Non-pigmented ciliary epithelial cell (primary cell): ENCODE data around the gene CDH4.
"Not testable (repeated sequence)": the region's sequence is repeated elsewhere in the genome, so short reads cannot be mapped to it uniquely, and the experiment has no call there.

Source experiments
- DNase-seq: peaks from one replicate; pipeline ENCODE4 v3.0.0-alpha.2; 2010; ENCODE audit warnings: low read depth

CDH4 gene

DNA sequence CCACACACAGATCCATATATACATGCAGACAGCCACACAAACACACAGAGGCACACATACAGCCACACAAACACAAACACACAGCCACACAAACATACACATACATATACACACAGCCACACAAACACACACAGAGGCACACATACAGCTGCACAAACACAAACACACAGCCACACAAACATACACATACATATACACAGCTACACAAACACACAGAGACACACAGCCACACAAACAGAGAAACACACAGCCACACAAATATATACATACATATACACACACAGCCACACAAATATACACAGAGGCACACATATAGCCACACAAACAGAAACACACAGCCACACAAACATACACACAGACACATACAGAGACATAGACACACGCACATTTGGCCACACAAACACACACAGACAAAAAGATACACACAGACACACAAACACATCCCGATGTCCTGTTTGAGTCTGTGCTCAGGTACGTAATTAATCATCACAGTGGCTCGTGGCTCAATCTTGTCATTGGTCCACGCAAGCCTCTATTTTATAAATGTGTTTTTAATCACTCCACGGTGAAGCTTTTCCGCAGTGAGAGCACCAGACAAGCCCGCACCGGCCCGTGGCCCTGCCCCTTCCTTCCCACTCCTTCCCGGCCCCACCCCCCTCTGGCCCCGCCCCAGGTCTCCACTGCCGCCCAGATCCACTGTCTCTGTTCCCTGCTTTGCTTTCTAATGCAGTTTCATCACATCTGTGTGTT is 135.3 kb downstream of the CDH4 start:
- DNase-seq, result no peak

DNA sequence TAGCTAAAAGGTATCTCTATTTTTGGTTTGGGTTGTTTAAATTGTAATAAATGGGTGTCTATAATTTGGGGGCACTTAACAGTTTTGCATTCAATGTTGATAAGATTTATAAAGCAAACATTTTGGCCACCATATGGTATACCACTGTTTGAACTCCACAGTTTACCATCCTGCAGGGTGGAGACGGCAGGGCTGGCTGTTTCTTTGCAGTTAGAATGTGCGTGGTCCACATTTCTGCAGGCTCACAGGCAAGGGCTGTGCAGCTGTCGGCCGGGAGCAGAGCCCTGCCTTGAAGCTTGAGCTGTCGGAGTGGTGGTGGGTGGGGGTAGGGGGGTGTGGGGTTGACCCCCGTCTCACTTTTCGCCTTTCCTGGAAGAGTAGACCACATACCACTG is 135.9 kb downstream of the CDH4 start:
- no peak for DNase-seq

DNA sequence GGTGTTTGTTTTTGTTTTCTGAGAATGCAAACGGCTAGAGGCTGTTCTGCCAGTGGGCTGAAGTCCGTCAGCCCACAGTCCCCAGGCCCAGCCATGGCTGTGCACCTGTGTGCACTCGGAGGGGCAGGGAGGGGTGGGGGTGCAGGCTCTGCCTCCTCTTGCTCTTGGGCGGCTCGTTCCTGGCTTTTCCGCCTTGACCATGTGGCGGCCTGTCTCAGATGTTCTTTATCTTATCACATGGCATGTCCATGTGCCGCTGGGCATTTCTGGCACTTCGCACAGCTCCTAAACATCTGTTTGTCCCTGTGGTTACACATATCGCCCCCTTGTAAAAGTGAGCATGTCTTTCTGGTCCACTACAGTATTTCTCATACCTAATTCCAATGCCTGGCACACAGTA is 137.0 kb downstream of the CDH4 start:
- DNase-seq, result no peak

DNA sequence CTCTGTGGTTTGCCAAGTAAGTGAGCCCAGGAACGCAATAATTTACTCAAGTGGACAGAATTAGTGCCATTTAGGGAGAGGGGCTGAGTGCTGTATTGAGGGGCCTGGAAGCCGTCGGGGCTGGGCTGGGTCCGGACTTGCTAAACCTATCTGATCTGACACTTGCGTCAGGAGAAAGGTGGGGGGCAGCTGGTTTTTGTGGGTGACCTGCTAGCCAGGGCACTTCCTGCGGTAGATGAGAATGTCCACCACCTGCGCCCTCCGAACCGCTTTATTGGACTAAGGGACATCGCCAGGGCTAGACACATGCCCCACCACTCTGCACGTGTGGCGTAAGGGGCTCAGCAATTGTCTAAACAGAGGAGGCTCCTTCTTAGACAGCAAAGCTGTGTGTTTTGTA is 139.1 kb downstream of the CDH4 start:
- no peak for DNase-seq

DNA sequence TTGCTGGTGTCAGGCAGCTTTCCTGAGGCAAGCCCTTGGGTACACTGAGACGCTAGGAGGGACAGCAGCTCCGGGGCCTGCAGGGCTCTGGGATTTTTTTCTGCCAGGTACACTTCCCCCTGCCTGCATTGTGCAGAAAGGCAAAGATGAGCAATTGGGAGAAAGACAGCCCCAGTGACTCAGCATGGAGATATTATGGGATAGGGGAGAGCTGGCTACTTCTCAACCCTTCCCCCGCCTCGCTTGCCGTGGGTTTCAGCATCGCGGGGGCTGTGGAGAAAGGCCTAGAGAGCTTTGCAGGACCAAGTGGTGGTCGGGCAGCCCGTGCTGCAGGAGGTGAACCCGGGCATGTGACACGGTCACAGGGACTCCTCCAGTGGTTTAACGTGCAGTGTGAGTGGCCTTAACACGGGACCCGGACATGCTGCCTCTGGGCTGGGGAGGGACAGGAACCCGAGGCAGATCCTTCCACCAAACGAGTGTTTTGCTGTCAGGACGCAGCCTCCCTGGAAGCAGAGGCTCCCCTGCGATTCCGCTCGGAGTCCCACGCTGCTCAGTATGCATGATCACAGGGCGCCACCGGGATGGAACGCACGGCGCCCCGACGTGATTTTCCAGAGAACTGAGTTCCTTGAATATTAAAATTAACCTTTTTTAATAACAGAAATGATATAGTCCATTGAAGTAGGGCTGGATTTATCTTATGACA is 139.9 kb downstream of the CDH4 start:
- no peak for DNase-seq

DNA sequence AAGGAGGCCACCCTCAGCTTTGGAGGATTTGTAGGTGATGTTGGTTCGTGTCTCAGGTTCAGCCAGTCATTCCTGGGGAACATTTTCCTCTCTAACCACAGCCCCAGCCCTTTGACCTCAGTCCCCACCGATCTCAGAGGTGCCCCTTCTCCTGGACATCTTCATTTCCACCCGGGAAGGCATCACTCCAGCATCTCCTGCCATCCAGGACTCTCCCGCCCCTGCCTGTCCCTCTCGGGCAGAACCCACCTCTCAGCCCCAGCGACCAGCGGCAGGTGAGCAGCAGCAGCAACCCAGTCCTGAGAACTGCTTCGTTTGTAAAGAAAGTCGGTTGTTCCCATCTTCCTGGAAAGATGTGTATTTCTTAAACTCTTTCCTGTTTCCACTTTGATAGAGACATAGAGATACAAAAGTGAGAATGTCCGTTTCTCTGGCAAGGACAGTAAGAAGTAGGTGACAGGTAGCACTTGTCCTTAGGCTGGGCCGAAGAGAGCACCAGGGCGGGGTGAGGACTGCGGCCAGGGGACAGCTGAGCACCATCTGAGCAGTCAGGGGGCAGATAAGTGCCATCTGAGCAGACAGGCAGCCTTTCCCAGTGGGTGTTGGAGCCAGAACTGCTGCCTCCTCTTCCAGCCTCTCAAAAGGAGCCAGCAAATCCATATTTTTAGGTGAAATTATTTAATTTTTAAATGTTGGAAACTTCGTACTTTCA is 142.2 kb downstream of the CDH4 start:
- no peak for DNase-seq

DNA sequence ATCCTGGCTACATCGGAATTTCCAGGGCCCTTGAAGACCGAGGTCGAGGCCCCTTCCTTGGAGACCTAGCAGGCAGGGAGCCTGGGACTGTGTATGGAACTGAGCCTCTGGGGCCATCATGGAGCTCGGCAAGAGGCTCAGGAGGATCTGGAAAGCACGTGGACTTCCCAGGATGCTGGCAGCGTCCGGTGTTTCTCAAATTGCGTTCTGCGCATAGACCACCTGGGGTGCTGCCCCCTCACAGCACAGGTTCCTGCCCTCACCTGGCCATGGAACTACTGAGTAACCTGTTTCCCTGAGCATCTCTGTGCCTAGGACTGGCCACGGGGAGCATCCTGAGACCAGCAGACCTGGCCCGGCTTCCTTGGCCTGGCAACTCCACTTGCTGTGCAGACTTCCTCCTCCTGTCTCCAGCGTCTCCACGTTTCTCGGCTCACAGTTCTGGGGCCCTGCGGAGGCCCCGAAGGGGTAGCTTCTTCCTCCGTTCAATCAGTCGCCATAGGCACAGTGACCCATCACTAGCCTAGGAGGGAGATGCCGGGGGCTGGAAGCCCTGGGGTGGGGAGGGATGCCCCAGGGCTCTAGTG is 144.3 kb downstream of the CDH4 start:
- DNase-seq, result no peak

DNA sequence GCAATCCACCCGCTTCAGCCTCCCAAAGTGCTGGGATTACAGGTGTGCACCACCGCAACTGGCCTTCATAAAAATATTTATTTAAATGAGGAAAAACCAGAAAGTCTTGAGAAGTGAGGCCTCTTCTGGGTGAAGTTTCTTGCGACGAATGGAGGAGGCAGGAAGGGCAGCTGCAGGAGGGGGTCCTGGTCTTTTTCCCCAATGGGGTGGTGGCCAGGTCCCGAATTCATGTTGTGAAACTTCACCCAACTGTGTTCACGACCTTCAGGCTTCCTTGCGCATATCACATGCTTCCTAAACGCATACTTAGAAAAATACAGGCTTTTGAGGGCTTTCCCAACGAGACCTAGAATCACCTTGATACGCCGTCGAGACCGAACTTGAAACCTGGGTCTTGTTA is 145.1 kb downstream of the CDH4 start:
- no peak for DNase-seq

DNA sequence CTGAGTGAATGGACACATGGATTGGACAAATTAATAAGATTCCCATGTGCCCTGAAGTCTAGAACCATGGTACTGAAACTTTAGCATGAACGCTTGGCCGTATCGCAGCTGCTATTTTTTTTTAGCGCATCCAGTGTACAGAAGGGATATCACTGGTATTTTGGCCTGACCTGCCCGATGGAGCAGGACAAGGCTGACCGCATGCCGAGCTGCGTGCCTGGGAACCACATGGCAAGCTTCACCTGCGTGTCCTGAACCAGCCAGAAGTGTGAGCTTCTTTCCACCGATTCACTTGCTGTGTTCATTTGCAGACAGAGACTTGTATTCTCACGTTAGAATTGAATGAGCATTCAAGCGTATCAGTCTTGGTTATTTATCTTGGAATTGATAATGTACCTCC is 145.7 kb downstream of the CDH4 start:
- DNase-seq, result no peak

DNA sequence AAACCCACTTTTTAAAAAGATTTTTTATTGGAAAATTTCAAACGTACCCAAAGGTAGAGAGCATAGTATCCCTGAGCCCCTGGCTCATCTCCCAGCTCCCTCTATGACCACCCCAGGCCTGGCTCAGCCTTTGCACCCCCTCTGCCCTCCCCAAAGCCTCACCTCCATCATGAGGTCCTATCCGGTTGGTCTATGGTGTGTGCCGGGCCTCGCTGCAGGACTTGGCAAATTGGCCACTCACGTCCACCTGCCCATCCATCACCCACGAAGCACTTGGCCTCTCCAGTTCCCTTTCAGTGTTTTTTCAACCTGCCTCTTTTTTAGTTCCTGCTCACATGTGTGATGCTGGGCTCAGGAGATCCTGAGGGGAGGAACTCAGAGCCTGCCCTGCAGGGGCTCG is 147.4 kb downstream of the CDH4 start:
- no peak for DNase-seq

DNA sequence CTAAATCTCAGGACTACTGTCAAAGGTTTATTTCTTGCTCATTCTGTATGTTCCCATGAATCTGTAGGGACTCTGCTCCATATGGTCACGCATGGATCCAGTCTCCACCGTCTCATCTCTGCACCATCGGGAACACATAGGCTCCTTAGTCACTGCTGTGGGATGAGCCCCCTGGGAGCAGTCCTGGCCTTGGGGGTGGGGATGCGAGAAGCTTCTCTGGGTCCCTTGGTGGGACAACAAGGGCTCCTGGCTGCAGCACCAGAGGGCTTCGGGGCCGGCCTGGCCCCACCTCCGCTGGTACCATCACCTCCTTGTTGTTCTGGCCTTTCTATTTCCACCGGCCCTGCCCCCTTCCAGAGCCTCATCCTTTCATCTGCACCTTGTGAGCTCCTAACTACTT is 148.4 kb downstream of the CDH4 start:
- DNase-seq, result no peak

DNA sequence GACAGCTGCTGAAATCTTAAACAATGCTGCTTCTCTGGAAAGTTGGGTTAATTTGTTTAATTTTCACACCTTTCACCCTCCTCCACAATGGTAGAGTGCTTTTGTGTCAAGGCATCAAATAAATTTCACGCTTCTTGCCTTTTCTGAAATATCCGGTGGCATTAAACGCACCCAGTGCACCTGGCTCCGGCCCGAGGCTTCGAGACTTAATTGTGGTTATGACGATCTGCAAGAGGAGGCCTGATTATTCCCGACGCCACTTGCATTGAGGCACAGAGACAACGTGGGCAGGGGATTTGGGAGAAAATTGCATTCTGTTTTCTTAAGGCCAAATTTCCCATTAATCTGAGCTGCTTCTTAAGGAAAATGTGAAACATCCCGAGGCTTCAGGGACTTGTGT is 152.2 kb downstream of the CDH4 start:
- DNase-seq, result no peak

DNA sequence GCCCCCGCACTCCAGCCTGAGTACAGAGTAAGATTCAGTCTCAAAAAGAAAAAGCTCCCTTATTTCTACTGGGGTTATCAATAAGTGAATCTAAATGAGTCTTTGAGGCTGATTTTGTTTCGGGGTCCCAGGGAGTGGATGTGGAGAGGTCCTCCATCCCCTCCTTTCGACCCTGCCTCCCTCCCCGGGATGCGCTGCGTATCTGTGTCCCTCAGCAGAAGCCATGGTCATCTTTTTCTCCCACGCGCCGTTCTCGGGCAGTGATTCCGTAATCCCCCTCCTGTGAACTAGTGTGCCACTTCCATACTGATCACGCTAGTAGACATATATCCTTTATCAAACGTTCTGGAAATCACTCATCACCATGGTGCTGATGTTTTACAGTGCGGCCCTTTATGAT is 152.9 kb downstream of the CDH4 start:
- no peak for DNase-seq

DNA sequence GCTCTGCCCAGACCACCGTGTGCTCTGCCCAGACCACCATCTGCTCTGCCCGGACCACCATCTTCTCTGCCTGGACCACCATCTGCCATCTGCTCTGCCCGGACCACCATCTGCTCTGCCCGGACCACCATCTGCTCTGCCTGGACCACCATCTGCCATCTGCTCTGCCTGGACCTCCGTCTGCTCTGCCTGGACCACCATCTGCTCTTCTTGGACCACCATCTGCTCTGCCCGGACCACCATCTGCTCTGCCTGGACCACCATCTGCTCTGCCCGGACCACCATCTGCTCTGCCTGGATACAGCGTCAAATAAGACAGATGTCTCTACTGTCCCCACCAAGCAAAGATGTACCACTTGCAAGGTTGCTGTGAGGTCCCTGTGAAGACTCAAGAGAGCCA is 154.7 kb downstream of the CDH4 start:
- not testable (repeated sequence) for DNase-seq

DNA sequence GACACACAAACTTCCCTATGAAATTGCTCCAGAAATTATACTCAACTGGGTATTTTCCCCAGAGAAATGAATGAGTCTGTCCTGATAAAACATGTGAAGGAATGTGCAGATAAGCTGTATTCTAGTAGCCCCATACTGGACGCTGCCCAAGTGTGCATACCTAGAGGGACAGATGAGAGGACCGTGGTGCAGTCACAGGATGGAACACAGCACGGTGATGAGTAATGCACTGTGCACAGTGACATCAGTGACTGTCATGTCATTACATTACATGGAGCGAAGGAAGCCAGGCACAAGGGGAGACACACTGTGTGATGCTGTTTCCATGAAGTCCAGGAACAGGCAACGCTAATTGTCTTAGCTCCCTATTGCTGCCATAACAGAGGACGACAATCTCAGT is 155.5 kb downstream of the CDH4 start:
- DNase-seq, result no peak

DNA sequence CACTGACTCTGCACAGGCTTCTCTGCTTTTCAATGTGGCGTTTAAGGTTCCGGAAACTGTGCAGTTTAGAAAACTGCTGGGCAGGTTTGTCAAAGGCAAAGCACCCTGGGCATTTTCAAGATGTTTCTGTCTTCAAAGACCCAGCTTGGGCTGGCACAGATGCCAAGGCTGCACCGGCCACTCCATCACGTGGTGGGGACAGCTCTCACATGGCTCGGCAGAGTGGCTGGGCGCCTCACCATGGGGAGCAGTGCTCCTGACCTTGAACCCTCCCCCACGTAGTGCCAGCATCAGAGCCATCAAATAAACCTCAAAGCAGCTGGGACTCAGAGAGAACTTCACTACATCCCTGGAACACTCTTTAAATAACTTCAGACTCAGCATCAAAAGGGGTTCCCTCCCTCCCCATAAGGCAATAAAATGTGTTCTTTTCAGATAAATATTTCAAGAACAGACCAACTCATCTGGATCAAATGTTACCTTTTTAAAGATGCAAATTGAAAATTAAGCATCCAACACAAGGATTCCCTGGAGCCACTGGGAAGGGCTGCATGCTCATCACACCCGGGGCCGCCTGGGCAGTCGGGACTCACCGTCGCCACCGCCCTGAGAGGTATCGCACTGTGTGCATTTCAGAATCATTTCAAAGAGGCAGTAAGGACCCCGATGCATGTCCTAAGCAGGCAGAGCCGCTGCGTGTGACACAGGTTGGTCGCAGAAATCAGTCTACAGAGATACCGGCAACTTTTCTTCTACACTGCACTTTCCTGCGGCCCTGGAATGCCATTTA is 157.1 kb downstream of the CDH4 start:
- no peak for DNase-seq

DNA sequence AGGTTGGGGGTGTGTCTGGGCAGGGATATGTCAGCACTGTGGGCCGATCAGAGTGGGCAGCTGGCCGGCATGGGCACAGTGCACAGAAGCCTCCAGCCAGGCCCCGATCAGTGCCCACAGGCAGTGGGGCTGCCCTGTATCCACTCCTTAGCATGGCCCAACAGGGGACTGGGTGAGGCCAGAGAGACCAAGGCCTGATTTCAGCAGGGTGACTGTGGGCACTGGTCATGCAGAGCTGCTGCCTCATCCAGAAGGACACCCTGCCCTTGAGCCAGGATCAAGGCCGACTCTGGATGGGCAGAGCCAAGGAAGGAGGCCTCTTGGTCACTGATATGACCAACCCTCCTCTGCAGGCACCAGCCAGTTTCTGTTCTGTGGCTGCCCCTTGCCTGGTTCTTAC is 159.7 kb downstream of the CDH4 start:
- no peak for DNase-seq

DNA sequence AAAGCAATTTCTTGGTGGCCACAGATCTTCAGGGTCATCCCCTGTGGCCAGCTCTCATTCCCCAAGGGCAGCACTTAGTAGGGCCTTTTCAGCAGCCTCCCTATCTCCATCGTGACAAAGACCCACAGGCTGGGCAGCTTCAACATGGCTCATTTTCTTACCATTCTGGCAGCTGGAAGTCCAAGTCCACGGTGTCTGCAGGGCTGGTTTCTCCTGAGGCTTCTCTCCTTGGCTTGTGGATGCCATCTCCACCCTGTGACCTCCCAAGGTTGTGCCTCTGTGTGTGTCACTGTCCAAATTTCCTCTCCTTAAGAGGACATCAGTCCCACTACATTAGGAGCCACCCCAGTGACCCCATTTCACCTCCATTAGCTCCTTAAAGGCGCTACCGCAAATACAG is 161.7 kb downstream of the CDH4 start:
- DNase-seq, result no peak

DNA sequence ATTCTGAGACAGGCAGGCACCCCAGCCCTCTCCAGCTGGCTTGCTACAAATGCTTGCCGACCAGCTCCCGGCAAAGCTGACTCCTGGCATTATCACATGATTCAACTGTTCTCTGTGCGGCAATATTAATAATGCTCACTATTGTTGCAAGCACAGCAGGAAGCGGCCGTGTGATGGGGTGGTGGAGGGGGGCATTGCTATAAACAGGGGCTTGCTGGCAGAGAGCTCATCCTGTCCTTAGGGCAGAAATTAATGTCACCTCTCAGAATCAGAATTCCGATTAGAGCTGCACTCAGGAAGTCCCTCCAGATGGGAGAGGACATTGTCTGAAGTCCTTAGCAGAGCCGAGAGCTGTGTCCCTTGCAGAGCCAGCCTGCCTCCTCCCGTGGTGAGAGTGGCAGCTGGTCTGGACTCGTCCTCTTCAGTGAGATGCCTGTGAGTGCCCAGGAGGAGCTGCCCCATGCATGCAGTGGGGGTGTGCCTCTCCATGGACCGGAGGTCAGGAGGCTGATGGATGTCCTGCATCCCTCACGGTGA is 162.5 kb downstream of the CDH4 start:
- DNase-seq, result no peak

DNA sequence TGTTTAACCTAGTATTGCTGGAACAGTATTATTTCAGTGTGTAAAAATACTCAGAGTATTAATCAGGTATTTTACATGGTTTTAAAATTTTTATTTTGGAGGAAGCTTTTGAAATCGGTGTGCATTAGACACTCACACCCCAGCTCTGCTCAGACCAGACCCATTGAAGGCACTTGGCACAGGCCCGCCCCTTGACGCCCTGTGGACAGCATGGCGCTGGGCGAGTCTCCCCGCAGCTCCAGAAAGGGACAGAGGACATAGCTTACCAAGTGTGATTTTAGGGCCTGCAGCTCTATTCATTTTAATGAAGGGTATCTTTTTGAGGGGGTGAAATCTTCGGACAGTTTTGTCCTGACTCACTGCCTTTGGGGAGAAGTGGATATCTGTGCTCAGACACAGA is 164.5 kb downstream of the CDH4 start:
- no peak for DNase-seq

DNA sequence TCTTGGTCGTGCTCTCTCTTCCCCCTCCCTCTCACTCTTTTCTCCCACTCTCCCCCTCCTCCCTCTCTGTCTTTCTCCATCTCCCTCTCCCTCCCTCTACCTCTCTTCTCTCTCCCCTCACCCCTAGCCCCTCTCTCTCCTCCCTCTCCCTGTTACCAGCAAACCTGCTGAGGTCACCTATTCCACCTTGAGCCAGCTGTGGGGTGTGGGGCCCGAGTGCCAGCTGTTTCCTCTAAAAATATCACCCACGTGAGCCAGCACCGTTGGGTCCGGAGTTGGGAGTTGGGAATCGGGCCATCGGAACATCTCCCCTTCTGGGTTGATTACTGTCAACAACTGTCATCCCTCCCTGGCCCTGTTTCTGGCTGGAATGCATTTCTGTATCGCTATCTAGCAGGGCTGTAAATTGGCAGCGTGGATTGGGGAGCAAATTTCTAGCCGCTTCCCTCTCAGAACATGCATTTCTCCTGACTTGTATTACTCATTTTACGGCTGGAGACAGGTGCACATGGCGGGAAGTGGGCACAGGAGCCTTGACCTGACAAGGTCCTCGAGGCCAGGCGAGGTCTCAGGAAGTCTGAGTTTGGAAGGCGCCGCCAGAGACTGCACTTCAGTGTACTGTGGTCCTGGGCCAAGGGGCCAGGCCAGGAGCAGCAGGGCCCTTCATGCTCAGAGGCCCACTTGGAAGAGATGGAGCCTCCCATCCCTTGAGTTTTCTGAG is 165.3 kb downstream of the CDH4 start:
- no peak for DNase-seq
